Naive thymus-derived CD4-positive, alpha-beta T cell (primary cell): Measurements from ENCODE around the gene CTSZ. TPM values are rescaled to one million over a fixed set of nuclear protein-coding genes. Genes with fewer than 3 reads are reported as not detected.
"Not testable (repeated sequence)": the region's sequence is repeated elsewhere in the genome, so short reads cannot be mapped to it uniquely, and the experiment has no call there.

ENCODE experiments used
- ATAC-seq: fragments of 150-1000 bp; cut with Tn5 transposase; 2 replicates; pipeline ENCODE4 v1.10.0; 2021; ENCODE audit warnings: mild to moderate bottlenecking, moderate library complexity
- CTCF ChIA-PET: fragments of 350-600 bp; sonication (Branson Sonifier 250); formaldehyde crosslinking; loops from one replicate; lab custom pipeline; 2021; ENCODE audit warnings: antibody characterized with exemption; lab: Charles Lee
- POLR2A ChIA-PET: fragments of 350-600 bp; sonication (Branson Sonifier 250); formaldehyde crosslinking; loops from one replicate; lab custom pipeline; 2021; ENCODE audit warnings: antibody characterized with exemption, inconsistent platforms; lab: Charles Lee
- DNase-seq, 9 donors: peaks; one replicate each; pipeline versions ENCODE4 v3.0.0 to v3.0.0-alpha.2; 2020 to 2022; ENCODE audit warnings: mixed read lengths in 1 of 9
- H3K27ac ChIP-seq: one replicate; pipeline ENCODE4 v1.7.0; 2013; ENCODE audit warnings: mild to moderate bottlenecking, low read depth, low read length, moderate library complexity
- H3K27me3 ChIP-seq, 2 donors: one replicate each; pipeline ENCODE4 v1.7.0; 2013; ENCODE audit warnings: low read length in 2 of 2, mild to moderate bottlenecking in 2 of 2, moderate library complexity in 2 of 2; ENCODE audit not compliant: control insufficient read depth in 2 of 2, insufficient read depth in 2 of 2
- H3K36me3 ChIP-seq, 3 experiments: 1 replicate in 2 of 3; 2 replicates in 1 of 3; pipeline ENCODE4 v1.7.0; 2013; ENCODE audit warnings: low read length in 3 of 3, mild to moderate bottlenecking in 3 of 3, moderate library complexity in 1 of 3; ENCODE audit not compliant: insufficient read depth in 3 of 3, control insufficient read depth in 2 of 3
- H3K4me1 ChIP-seq, 2 donors: one replicate each; pipeline ENCODE4 v1.7.0; 2013; ENCODE audit warnings: low read length in 2 of 2, mild to moderate bottlenecking in 2 of 2, moderate library complexity in 1 of 2; ENCODE audit not compliant: control insufficient read depth in 2 of 2, insufficient read depth in 2 of 2
- H3K4me3 ChIP-seq: 2 replicates; pipeline ENCODE4 v1.7.0; 2013; ENCODE audit warnings: mild to moderate bottlenecking, low read length
- H3K9me3 ChIP-seq, 3 experiments: 1 replicate in 2 of 3; 2 replicates in 1 of 3; pipeline ENCODE4 v1.7.0; 2013; ENCODE audit warnings: low read length in 3 of 3; ENCODE audit not compliant: control insufficient read depth in 2 of 3
- H3K27ac Mint-ChIP-seq, 9 donors: one replicate each; pipeline ENCODE4 v1.8.0; 2020 to 2022; ENCODE audit warnings: mixed read lengths in 9 of 9, mild to moderate bottlenecking in 8 of 9, moderate library complexity in 5 of 9, inconsistent platforms in 2 of 9
- H3K27me3 Mint-ChIP-seq, 5 donors: one replicate each; pipeline ENCODE4 v1.8.0; 2021 to 2022; ENCODE audit warnings: mixed read lengths in 5 of 5, mild to moderate bottlenecking in 1 of 5
- H3K36me3 Mint-ChIP-seq, 5 donors: one replicate each; pipeline ENCODE4 v1.8.0; 2020 to 2022; ENCODE audit warnings: mixed read lengths in 5 of 5, mild to moderate bottlenecking in 3 of 5, inconsistent platforms in 1 of 5
- H3K4me1 Mint-ChIP-seq, 7 donors: one replicate each; pipeline ENCODE4 v1.8.0; 2020 to 2022; ENCODE audit warnings: mixed read lengths in 7 of 7, mild to moderate bottlenecking in 3 of 7, inconsistent platforms in 1 of 7
- H3K4me3 Mint-ChIP-seq, 10 donors: one replicate each; pipeline ENCODE4 v1.8.0; 2020 to 2022; ENCODE audit warnings: mild to moderate bottlenecking in 10 of 10, mixed read lengths in 10 of 10, moderate library complexity in 6 of 10, inconsistent platforms in 2 of 10
- H3K9me3 Mint-ChIP-seq, 11 donors: one replicate each; pipeline ENCODE4 v1.8.0; 2020 to 2022; ENCODE audit warnings: mixed read lengths in 11 of 11, mild to moderate bottlenecking in 4 of 11, inconsistent platforms in 1 of 11, moderate library complexity in 1 of 11
- intact Hi-C, 2 donors: fragments of 100-400 bp; cut with micrococcal nuclease; formaldehyde crosslinking; loops; one replicate each; pipeline ENCODE4 v1.15.1; 2023
- polyA plus RNA-seq, 2 donors: library from polyadenylated mRNA; unstranded; fragments of 300-500 nt; fragmentation: Illumina TruSeq; gene quantifications; one replicate each; pipeline ENCODE4 v1.2.3, GENCODE V29; 2021
- total RNA-seq, 6 experiments: library from RNA in 5 of 6; stranded (reverse) in 5 of 6; gene quantifications; 1 replicate in 5 of 6; 2 replicates in 1 of 6; pipeline ENCODE4 v1.2.3 and lab custom pipeline; 2021 to 2026

The CTSZ gene
- total and polyA plus RNA-seq, 7 experiments from 2014 or later, result 1.0 to 165 (median 29.9) TPM

- DNase-seq, result no peak
- Histone ChIP-seq H3K4me3 (no peak overlapping the region), H3K9me3 (no peaks in the 10 kb centered on the region), H3K27me3 (no peaks in the 10 kb centered on the region), H3K27ac (no peak overlapping the region), H3K36me3 (no peaks in the 10 kb centered on the region), H3K4me1 (no peaks in the 10 kb centered on the region)
- peaks cover 0 to 6% (median 0%) of the 10 kb centered on the region in 11 donors for H3K9me3 Mint-ChIP-seq
- CTCF ChIA-PET, result no interaction called here
- no peak for ATAC-seq
- H3K27me3 Mint-ChIP-seq, result peaks cover 0 to 28% (median 5%) of the 10 kb centered on the region in 5 donors
- peaks cover 0 to 4% (median 0%) of the 10 kb centered on the region in 5 donors for H3K36me3 Mint-ChIP-seq
- intact Hi-C loops, result no loop called here
- POLR2A ChIA-PET, result no interaction called here
- peaks cover 0 to 4% (median 0%) of the 10 kb centered on the region in 7 donors for H3K4me1 Mint-ChIP-seq
- no peak overlapping the region for H3K4me3 Mint-ChIP-seq
- no peak overlapping the region for H3K27ac Mint-ChIP-seq
Observed at GRCh38 chr20:58965270-58966064, 41.6 kb downstream of the CTSZ start.

- intact Hi-C loops, POLR2A ChIA-PET, H3K27ac Mint-ChIP-seq, H3K4me1 ChIP-seq, DNase-seq, H3K27me3 ChIP-seq, ATAC-seq, H3K9me3 ChIP-seq, H3K36me3 Mint-ChIP-seq, H3K9me3 Mint-ChIP-seq, H3K4me3 Mint-ChIP-seq, H3K4me1 Mint-ChIP-seq, H3K27ac ChIP-seq, H3K4me3 ChIP-seq, H3K36me3 ChIP-seq, CTCF ChIA-PET: not testable (repeated sequence)
- peaks cover 0 to 31% (median 4%) of the 10 kb centered on the region in 5 donors for H3K27me3 Mint-ChIP-seq
Observed at GRCh38 chr20:58963922-58964321, 43.1 kb downstream of the CTSZ start.

GRCh38 chr20:58963060-58963584 is 43.9 kb downstream of the CTSZ start:
- no peak for ATAC-seq
- H3K9me3 Mint-ChIP-seq, result peaks cover 0 to 4% (median 0%) of the 10 kb centered on the region in 11 donors
- H3K27ac ChIP-seq, result no peak overlapping the region
- no peaks in the 10 kb centered on the region for H3K36me3 ChIP-seq
- H3K9me3 ChIP-seq, result no peaks in the 10 kb centered on the region
- ChIA-PET POLR2A (no interaction called here), CTCF (no interaction called here)
- no peak for DNase-seq
- peaks cover 0 to 25% (median 0%) of the 10 kb centered on the region in 5 donors for H3K27me3 Mint-ChIP-seq
- H3K4me1 Mint-ChIP-seq, result peaks cover 0 to 4% (median 0%) of the 10 kb centered on the region in 7 donors
- no peaks in the 10 kb centered on the region for H3K27me3 ChIP-seq
- no peak overlapping the region for H3K27ac Mint-ChIP-seq
- no peaks in the 10 kb centered on the region for H3K4me1 ChIP-seq
- H3K4me3 Mint-ChIP-seq, result no peak overlapping the region
- no peak overlapping the region for H3K4me3 ChIP-seq
- intact Hi-C loops, result no loop called here
- H3K36me3 Mint-ChIP-seq, result peaks cover 0 to 4% (median 0%) of the 10 kb centered on the region in 5 donors

- H3K9me3 ChIP-seq, result no peaks in the 10 kb centered on the region
- no peak overlapping the region for H3K27ac Mint-ChIP-seq
- DNase-seq (no peak), ATAC-seq (no peak)
- peaks cover 0 to 4% (median 0%) of the 10 kb centered on the region in 5 donors for H3K36me3 Mint-ChIP-seq
- H3K27ac ChIP-seq, result no peak overlapping the region
- intact Hi-C loops, result no loop called here
- H3K9me3 Mint-ChIP-seq, result peaks cover 0 to 6% (median 0%) of the 10 kb centered on the region in 11 donors
- H3K27me3 Mint-ChIP-seq, result peaks cover 0 to 26% (median 0%) of the 10 kb centered on the region in 5 donors
- H3K4me1 ChIP-seq, result no peaks in the 10 kb centered on the region
- no peaks in the 10 kb centered on the region for H3K27me3 ChIP-seq
- no peak overlapping the region for H3K4me3 ChIP-seq
- H3K4me3 Mint-ChIP-seq, result no peak overlapping the region
- POLR2A ChIA-PET, result no interaction called here
- CTCF ChIA-PET, result no interaction called here
- H3K4me1 Mint-ChIP-seq, result peaks cover 0 to 4% (median 0%) of the 10 kb centered on the region in 7 donors
- H3K36me3 ChIP-seq, result no peaks in the 10 kb centered on the region
Observed at GRCh38 chr20:58959652-58960051, 47.4 kb downstream of the CTSZ start.

- no peaks in the 10 kb centered on the region for H3K4me1 ChIP-seq
- no peaks in the 10 kb centered on the region for H3K27me3 ChIP-seq
- DNase-seq (no peak), ATAC-seq (peak; percentile 29)
- Mint-ChIP-seq H3K4me1 (peaks cover 0 to 2% (median 0%) of the 10 kb centered on the region in 7 donors), H3K27me3 (peaks cover 0 to 30% (median 0%) of the 10 kb centered on the region in 5 donors), H3K9me3 (peaks cover 0 to 3% (median 0%) of the 10 kb centered on the region in 11 donors), H3K4me3 (no peak overlapping the region), H3K27ac (no peak overlapping the region), H3K36me3 (no peaks in the 10 kb centered on the region)
- H3K9me3 ChIP-seq, result no peaks in the 10 kb centered on the region
- H3K4me3 ChIP-seq, result no peak overlapping the region
- ChIA-PET CTCF (interaction anchor here (0.6 kb wide), 1 partner anchor 565 kb away, joined by 3 read pairs; no protein-coding TSS in a partner anchor), POLR2A (no interaction called here)
- intact Hi-C loops, result no loop called here
- H3K36me3 ChIP-seq, result no peaks in the 10 kb centered on the region
- H3K27ac ChIP-seq, result no peak overlapping the region
Observed at GRCh38 chr20:58956078-58956477, 51.0 kb downstream of the CTSZ start.

GRCh38 chr20:58953050-58953449 is 54.0 kb downstream of the CTSZ start:
- Mint-ChIP-seq H3K4me3 (no peak overlapping the region), H3K27me3 (peaks cover 0 to 29% (median 4%) of the 10 kb centered on the region in 5 donors), H3K9me3 (peaks cover 0 to 3% (median 0%) of the 10 kb centered on the region in 11 donors), H3K36me3 (no peaks in the 10 kb centered on the region), H3K27ac (no peak overlapping the region), H3K4me1 (peaks cover 0 to 3% (median 0%) of the 10 kb centered on the region in 7 donors)
- ATAC-seq (no peak), DNase-seq (no peak)
- intact Hi-C loops, result no loop called here
- H3K36me3 ChIP-seq, result no peaks in the 10 kb centered on the region
- no peaks in the 10 kb centered on the region for H3K9me3 ChIP-seq
- no peaks in the 10 kb centered on the region for H3K27me3 ChIP-seq
- POLR2A ChIA-PET, result no interaction called here
- no peak overlapping the region for H3K4me3 ChIP-seq
- H3K4me1 ChIP-seq, result no peaks in the 10 kb centered on the region
- no peak overlapping the region for H3K27ac ChIP-seq
- CTCF ChIA-PET, result no interaction called here
